Activated gamma-delta T cell (primary cell): ENCODE measurements around the gene PGA3.
"Not testable (repeated sequence)": the region's sequence is repeated elsewhere in the genome, so short reads cannot be mapped to it uniquely, and the experiment has no call there.

Source experiments
- DNase-seq: peaks from one replicate; lab custom pipeline; 2025; lab: John Stamatoyannopoulos, UW
- total RNA-seq, 2 donors: gene quantifications; one replicate each; lab custom pipeline; 2026; lab: John Stamatoyannopoulos, UW

PGA3 gene
- 0 to 0.10 reads per million in 2 donors for total RNA-seq

DNA sequence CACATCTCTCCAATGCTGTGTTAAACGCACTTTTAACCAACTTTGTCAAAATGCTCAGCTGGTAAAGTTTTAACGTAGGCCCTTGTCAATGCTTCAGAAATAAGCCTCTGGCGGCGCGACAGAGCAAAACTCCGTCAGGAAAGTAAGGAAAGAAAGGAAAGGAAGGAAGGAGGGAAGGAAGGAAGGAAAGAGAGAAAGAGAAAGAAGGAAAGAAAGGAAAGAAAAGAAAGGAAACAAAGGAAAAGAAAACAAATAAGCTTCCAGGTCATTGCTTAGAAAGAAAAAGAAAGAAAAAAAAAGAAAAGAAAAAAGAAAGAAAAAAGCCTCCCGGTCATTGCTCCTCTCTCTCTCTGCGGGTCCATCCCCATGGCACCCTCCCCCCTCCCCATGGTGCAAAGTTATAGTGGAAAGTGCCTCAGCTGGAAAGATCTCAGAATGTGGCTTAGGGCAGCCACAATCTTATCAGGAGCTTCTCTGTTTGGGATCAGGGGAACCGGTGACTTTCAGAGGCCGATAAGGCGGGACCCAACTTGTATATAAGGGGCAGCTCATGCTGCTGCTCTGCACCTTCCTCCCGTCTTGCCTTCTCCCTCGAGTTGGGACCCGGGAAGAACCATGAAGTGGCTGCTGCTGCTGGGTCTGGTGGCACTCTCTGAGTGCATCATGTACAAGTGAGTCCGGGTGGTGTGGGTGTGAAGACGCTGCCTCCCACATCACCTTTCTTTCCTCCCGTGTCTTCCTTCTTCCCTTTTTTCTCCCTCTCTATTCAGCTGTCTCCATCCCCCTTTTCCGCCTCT, at the start of gene PGA3:
TSS of gene PGA3 (plus strand) at position 566 of the 797 bp plus-strand sequence. CDS start at position 616, 50 bp downstream.
- DNase-seq = not testable (repeated sequence)

DNA sequence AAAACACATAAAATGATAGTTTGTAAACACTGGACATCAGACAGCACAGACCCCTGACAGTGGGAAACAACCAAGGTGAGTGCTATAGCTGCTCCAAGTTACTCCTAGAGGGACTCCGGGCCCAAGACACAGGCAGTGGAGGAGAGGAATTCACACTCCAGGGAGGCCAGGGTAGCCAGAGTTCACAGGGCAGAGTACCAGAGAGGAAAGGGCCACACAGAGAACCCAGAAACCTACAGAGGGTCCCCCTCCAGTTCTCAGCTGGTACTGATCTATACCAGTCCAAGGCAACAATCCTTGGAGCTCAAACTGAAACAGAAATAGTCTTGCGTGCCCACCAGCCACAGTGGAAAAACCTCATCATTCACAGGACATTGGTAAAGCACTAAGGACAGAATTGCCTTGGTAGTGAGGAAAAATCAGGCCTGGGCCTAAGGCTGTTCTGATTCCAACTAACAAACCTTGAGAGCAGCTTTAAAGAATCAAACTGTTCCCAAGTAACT, 49.7 kb upstream of the PGA3 start:
- DNase-seq = no peak

DNA sequence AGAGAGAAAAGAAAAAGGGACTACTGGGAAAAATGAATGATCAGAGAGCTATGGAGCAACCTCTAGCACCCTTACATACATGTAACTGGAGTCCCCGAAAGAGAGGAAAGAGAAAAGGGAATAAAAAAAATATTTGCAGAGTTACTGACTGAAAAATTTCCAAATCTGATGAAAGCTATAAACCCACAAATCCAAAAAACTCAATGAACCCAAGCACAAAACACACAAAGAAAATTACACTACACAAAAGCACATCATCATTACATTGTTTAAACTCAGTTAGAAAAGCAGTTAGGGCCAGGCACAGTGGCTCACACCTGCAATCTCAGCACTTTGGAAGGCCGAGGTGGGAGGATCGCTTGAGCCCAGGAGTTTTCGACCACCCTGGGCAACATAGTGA, 48.8 kb upstream of the PGA3 start:
- no peak for DNase-seq

DNA sequence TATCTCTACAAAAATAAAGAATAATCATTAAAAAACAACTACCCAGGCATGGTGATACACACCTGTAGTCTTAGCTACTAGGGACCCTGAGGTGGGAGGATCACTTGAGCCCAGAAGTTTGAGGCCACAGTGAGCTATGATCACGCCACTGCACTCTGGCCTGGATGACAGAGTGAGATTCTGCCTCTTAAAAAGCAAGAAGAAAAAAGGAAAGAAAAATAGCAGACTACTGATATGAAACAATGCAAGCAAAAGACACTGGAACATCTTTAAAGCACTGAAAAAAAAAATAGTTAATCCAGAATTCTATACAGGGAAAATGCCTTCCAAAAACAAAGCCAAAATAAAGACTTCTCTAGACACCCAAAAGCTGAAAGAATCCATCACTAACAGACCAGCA, 48.0 kb upstream of the PGA3 start:
- DNase-seq = no peak

DNA sequence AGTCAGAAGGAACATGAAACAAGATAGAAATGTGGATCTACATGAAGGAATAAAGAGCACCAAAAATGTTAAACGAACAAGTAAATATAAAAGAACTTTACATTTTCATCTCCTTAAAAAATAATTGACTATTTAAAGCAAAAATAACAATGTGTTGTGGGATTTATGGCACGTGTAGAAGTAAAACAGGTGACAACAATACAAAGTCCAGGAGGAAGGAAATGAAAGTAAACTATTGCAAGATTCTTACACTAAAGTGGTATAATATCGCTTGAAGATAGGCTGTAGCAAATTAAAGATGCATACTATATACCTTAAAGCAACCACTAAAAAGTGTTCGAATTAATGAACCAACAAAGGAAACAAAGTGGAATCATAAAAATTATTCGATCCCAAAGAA, 47.6 kb upstream of the PGA3 start:
- DNase-seq = no peak

DNA sequence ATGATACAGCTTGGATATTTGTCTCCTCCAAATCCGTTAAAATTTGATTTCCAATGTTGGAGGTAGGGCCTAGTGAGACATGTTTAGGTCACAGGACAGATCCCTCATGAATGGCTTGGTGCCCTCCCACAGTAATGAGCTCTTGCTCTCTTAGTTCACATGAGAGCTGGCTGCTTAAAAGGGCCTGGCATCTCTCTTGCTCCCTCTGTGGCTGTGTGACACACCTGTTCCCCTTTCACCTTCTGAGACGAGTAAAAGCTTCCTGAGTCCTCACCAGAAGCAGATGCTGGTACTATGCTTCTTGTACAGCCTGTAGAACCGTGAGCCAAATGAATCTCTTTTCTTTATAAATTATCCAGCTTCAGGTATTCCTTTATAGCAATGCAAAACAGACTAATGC, 45.6 kb upstream of the PGA3 start:
- no peak for DNase-seq

DNA sequence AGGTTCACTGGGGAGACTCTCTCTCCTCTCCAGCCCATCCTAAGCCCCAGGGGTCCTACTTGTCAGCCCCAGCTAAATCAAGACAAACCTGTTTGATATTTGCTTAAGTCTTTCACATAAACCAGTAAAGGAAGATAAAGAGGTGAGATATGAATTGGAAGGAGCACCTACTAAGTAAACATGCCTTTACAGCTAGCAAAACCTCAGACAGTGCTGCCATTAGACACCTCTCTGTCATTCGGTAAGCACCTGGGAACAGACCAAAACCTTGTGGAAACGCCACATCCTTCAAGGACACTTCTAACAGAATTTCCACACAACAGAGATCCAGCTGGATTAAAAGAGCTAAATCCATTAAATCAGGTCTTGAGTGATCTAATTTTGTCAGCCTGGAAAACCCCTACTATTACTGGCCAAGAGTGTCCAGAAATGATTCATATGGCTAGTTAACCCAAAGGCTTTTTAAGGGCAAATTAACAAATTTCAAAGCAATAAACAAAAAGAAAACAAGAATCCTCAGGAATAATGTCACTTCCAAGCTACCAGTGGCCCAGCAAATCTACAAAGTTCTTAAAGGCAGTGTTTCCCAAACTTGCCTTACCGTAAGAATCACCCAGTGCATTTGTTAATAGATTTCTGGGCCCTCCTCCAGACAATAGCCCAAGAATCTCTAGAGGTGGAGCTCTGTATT, 44.5 kb upstream of the PGA3 start:
- DNase-seq = no peak

DNA sequence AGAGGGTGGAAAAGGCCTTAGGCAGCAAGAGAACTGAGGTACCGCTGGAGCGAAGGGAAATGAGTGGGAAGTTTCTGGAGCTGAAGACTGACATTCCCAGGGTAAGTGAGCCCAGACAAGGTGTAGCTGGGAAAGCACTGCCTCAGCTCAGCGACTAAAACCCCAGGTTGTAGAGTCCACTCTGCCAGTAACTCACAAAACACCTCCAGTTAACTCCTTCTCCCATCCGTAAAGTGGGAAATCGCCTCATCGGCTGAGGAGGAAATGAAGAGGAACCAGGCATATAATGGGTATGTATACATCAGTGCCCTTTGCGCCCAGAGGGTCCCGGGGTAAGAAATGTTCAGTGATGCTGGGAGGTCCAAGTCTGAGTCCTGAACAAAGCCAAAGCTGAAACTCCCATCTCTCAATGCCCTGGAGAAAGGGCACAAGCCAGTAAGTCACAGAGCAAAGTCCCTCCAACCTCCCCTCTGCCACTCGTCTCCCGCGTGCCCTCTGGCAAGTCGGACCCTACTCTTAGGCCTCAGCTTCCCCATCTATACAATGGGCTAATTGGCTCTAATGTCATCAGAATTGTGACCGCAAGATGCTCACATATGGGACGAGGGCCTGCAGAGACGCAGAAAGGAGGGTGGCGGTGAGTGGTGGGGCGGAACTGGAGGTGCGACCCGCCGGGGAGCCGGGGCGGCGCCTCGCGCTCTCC, 42.7 kb upstream of the PGA3 start:
- no peak for DNase-seq

DNA sequence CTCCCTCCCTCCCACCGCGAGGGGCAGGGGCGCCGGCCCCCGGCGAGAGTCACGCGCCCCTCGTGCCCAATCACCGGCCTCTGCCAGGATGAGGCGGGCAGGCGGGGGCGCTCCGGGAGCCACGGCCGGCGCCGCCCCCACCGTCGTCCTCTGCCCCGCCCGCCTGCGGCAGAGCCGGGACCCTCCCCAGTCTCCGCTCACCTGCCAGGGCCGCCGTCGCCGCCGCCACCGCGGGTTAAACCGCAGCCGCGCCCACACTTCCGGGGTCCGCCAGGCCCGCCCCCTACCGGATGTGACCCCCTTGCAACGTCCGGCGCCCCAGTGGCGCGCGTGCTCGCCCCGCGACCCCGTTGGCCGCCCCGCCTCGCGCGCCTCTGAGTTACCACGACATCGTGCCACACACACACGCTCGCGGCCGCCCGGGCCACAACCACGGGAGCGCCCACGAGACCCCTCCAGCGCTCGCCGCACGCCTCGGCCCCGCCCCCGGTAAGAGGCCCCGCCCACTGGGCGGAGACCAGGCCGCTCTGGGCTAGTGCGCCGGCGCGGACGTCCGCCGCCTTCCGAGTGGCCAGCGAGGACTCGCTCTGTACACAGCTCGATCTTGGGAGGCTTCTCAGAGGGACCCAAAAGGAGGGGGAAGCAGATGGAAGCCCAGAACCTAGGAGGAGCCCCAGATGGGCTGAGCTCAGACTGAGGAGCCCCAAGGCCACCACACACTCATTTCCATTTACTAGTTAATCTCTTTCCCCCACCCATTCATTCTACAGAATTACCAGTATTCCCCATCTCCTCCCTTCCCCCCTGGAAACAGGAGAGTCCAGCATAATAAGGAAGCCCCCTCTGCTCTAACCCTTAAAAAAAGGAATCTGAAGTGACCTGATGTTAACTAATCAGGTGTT, 41.9 kb upstream of the PGA3 start, which contains the start of gene VPS37C:
TSS of gene VPS37C (minus strand) at position 237 of the 902 bp plus-strand sequence. CDS start 22,597 bp downstream, outside the sequence.
- peak; percentile 96 for DNase-seq

DNA sequence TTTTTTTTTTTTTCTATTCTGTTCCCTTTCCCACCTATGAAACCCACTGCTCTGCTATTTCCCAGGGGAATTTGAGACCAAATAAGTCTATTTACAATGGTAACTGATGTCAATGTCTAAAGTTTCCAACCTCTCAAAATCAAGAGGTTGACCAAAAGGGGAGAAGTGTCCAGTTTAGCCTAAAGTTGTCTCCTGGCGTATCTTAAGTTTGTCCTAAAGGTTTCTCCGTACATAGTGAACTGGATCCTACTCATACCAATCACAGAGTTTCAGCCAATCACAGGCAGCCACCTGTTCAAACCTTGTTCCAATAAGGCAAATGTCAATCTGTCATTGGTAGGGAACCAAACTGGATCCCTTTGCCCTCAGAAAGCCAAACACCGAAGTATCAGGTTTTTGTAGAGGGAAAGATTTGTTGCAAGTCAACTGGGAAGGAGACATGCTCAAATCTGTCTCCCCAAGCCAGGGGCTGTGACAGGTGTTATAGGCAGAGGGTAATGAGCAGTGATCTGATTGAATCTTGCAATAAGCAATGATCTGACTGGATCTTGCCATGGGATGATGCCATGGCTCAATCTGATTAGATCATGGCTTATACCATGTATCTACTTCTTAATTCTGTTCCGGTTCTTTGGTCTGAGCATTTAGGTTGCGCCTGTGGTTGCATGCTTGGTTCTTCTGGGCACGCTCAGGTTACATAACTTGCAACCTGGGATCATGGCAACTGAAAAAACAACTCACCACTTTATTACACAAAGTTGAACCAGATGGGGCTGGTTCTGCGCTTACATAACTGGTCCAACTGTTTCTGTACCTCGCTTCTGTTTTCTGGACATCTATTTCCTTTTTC, 41.0 kb upstream of the PGA3 start:
- no peak for DNase-seq

DNA sequence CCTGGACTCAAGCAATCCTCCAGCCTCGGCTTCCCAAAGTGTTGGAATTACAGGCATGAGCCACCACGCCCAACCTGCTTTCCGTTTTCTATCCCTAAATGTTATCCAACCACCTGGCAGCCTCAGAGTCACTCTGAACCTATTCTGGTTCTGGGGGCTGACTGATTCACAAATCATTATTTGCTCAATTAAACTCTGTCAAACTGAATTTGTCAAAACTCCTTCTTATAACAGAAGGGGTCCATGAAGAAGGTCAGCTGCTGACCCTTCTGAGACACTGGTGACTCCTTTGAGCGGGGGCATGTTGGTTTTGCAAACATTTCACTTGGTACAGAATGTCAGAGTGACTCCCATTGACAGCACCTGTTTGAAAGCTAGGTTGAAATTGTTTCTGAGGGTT, 40.3 kb upstream of the PGA3 start:
- DNase-seq = no peak

DNA sequence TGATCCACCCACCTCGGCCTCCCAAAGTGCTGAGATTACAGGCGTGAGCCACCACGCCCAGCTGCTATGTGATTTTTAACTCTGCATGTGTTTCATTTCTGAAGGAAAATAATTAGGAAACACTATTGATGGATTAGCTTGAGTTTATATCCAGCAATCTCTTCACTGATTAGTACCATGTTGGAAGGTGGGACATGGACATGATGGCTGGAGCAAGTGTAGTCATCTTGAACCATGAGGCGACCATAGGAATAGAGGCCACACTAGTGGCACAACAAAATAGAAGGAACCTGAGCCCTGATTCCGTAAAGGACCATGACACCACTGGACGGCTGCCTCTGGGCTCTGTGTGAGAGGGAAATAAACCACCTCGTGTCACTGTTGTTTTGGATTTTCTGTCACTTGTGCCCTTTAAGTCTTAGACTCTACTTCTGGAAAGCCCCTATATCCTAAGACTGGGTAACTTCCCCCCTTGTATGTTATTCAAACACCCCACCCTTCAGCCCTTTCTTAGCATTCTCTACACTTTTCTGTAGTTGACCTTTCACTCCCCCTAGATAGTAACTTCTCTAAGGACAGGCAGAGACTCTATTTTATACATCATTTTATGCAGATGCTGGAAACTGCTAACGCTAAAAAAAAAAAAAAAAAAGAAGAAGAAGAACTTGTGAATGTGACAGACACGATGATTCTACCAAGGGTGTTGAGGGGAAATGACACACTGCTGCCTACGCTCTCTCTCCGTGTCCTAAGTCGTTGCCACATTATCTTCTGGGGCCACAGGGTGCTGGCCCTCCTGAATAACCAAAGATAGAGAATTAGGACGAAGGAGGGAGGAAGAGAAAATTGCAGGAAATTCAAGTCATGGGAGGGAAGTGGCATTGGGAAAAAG, 39.4 kb upstream of the PGA3 start:
- no peak for DNase-seq

DNA sequence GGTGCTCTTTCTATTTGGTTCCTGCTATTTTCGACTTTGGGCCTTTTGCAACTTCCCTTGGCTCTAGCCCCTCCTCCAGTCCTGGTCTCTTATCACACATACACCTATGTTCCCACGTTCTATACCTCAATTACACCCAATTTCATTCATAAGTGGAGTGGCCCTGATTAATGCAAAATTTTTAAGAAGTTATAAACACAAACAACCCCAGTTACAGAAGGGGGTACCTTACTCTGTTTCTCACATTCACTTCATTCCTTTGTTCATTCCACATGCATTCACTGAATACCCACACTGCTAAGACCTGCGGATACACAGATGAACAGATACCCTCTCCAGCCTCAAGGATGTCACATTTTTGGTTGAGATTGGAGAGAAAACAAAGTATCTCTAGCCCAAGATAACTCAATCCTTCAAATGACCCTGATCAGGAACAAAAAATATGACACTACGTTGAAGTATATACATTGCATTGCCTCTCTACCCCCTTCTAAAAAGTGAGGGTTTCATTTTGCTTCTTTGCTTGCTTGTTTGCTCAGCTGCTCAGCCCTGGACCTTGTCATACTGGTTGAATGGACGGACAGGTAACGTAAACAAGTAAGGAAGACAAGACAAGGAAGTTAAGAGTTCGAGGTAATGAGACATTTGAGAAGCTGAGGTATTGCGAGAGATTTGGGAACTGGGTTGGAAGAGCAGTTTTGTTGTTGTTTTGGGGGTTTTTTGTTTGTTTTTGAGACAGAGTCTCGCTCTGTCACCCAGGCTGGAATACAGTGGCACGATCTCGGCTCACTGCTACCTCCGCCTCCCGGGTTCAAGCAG, 38.5 kb upstream of the PGA3 start:
- DNase-seq = no peak

DNA sequence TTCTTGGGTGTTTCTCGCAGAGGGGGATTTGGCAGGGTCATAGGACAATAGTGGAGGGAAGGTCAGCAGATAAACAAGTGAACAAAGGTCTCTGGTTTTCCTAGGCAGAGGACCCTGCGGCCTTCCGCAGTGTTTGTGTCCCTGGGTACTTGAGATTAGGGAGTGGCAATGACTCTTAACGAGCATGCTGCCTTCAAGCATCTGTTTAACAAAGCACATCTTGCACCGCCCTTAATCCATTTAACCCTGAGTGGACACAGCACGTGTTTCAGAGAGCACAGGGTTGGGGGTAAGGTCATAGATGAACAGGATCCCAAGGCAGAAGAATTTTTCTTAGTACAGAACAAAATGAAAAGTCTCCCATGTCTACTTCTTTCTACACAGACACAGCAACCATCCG, 37.5 kb upstream of the PGA3 start:
- not testable (repeated sequence) for DNase-seq

DNA sequence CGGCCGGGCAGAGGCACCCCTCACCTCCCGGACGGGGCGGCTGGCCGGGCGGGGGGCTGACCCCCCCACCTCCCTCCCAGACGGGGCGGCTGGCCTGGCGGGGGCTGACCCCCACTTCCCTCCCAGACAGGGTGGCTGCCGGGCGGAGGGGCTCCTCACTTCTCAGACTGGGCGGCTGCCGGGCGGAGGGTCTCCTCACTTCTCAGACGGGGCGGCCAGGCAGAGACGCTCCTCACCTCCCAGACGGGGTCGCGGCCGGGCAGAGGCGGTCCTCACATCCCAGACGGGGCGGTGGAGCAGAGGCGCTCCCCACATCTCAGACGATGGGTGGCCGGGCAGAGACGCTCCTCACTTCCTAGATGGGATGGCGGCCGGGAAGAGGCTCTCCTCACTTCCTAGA, 37.0 kb upstream of the PGA3 start:
- DNase-seq = not testable (repeated sequence)

DNA sequence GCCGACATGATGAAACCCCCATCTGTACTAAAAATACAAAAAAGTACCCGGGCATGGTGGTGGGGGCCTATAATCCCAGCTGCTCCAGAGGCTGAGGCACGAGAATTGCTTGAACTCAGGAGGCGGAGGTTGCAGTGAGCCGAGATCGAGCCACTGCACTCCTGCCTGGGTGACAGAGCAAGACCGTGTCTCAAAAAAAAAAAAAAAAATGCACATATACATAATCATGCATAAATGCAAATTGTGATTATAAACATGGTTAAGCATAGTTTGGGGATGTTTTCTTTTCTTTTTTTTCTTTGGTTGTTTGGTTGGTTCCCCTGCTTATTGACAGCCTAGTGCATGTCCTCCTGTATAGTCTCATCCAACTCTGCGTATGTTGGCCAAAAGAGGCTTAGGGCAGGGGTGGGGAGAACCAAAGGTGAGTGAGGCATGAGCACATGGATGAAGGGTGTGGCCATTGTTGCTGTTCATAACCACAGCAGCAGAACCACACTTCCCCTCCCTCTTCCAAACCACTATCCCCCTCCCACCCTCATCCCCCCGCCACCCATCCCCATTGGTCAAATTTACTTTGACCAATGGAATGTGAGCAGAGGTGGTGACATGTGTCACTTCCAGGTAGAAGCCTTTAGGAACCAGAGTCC, 35.1 kb upstream of the PGA3 start:
- DNase-seq = no peak

DNA sequence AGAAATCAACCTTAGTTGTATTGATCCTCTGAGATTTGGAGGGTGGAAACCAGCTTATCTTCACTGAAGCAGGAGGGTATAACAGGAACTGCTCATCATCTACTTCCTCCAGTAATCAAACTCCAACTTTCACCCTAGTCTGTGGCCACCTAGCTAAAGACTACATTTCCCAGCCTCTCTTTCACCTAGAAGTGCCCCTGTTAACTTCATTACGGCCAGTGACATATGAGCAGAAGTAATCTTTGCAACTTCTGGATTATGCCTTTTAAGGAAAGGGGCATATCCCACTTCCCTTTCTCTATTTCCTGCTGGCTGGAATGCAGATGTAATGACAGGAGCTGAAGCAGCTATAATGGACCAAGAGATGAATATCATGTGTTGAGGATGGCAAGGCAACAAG, 34.5 kb upstream of the PGA3 start:
- no peak for DNase-seq

DNA sequence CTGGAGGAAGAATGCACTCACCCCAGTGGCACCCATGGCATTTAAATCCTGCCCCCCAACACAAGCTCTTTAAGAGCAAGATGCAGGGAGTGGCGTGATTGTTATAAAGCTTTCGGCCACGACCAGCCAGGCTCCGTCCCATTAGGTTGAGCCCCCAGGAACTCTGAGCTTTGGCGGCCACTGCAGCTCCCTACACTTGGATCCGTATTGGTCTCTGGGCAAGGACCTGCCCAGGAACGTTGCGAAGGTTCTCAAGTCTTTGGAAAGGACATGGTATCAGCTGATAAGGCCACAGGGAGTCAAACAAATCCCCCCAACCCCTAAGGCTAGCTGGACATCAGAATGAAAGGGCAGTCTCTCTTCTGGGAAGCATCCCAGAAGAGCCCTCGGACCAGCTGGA, 32.7 kb upstream of the PGA3 start:
- DNase-seq = no peak
